Esophagus muscularis mucosa (tissue), 4 donors: ENCODE data around the gene ELOVL6. TPM values are rescaled to one million over a fixed set of nuclear protein-coding genes. Genes with fewer than 3 reads are reported as not detected.

Experiments
- DNase-seq: peaks from one replicate; pipeline ENCODE4 v3.0.0-alpha.2; 2017; ENCODE audit errors: extremely low spot score
- H3K27ac ChIP-seq, 4 donors: fragments of 200-600 bp; sonication (generic); replicated peaks in 1 of 4; 1 replicate in 3 of 4; 2 replicates in 1 of 4; pipeline ENCODE4 v1.5.1; 2016 to 2019; ENCODE audit warnings: mild to moderate bottlenecking in 1 of 4
- H3K27me3 ChIP-seq, 4 donors: fragments of 200-600 bp; sonication (generic); one replicate each; pipeline versions ENCODE4 v1.5.1 to v1.6.0; 2016 to 2019
- H3K36me3 ChIP-seq, 4 donors: fragments of 200-600 bp; sonication (generic); one replicate each; pipeline ENCODE4 v1.5.1; 2016 to 2019
- H3K4me1 ChIP-seq, 4 donors: fragments of 200-600 bp; sonication (generic); one replicate each; pipeline ENCODE4 v1.5.1; 2016 to 2019
- H3K4me3 ChIP-seq, 4 donors: fragments of 200-600 bp; sonication (generic); 1 replicate in 2 of 4; 2 replicates in 2 of 4; pipeline ENCODE4 v1.5.1; 2016 to 2019; ENCODE audit warnings: mild to moderate bottlenecking in 4 of 4, moderate library complexity in 1 of 4
- H3K9me3 ChIP-seq, 4 donors: fragments of 200-600 bp; sonication (generic); 1 replicate in 3 of 4; 2 replicates in 1 of 4; pipeline ENCODE4 v1.5.1; 2016 to 2019
- CTCF ChIP-seq, 3 experiments: fragments of 200-600 bp in 2 of 3; fragments of 450-650 bp in 1 of 3; sonication (generic) in 2 of 3; IDR thresholded peaks; one replicate each; pipeline ENCODE4 v1.5.1; 2017 to 2019; ENCODE audit warnings: antibody characterized with exemption in 3 of 3, mild to moderate bottlenecking in 2 of 3, moderate library complexity in 1 of 3
- EP300 ChIP-seq: sonication (generic); formaldehyde crosslinking; IDR thresholded peaks from one replicate; pipeline ENCODE4 v1.6.1; 2017; ENCODE audit warnings: antibody characterized with exemption
- POLR2A ChIP-seq: fragments of 450-650 bp; IDR thresholded peaks from one replicate; pipeline ENCODE4 v1.6.1; 2017; ENCODE audit warnings: antibody characterized with exemption, moderate library complexity, mild to moderate bottlenecking, low read depth
- POLR2AphosphoS5 ChIP-seq, 2 donors: sonication (generic); formaldehyde crosslinking; IDR thresholded peaks; one replicate each; pipeline ENCODE4 v1.6.1; 2017; ENCODE audit warnings: antibody characterized with exemption in 2 of 2
- WGBS: methylation state at CpG from one replicate; pipeline ENCODE4 v1.1.5; 2018; 5-methylcytosine and 5-hydroxymethylcytosine counted together
- intact Hi-C: fragments of 100-400 bp; cut with DNase I; formaldehyde crosslinking; loops from one replicate; pipeline ENCODE4 v1.15.1; 2023
- total RNA-seq, 4 donors: library from RNA; depleted of rRNA; stranded (reverse); fragments of >200 nt; gene quantifications; one replicate each; pipeline versions ENCODE4 v1.1.0 to v1.2.1, GENCODE V29; 2016

Gene ELOVL6
- total RNA-seq, 4 donors from 2014 or later: 1.7 to 3.1 (median 2.3) TPM

- H3K4me3 ChIP-seq: no peak overlapping the region
- TF ChIP-seq CTCF (IDR thresholded peaks at IDR 0.05) (no peak), EP300 (no peak)
- H3K36me3 ChIP-seq: no peaks in the 10 kb centered on the region
- H3K27ac ChIP-seq: no peak overlapping the region
- no peaks in the 10 kb centered on the region for H3K4me1 ChIP-seq
- no peaks in the 10 kb centered on the region for H3K27me3 ChIP-seq
- no peaks in the 10 kb centered on the region for H3K9me3 ChIP-seq
- WGBS: 98% methylated on average over 3 of the region's 3 CpGs
- DNase-seq: no peak
- intact Hi-C loops: no loop called here
These were observed 16.5 kb downstream of the ELOVL6 start for GRCh38 chr4:110181890-110182289.

GRCh38 chr4:110175634-110176033 lies 22.8 kb downstream of the ELOVL6 start:
- DNase-seq: no peak
- no peaks in the 10 kb centered on the region for H3K9me3 ChIP-seq
- H3K27ac ChIP-seq: no peak overlapping the region
- intact Hi-C loops: no loop called here
- no peak for TF ChIP-seq POLR2A
- no peaks in the 10 kb centered on the region for H3K27me3 ChIP-seq
- no peaks in the 10 kb centered on the region for H3K4me1 ChIP-seq
- no peak overlapping the region for H3K4me3 ChIP-seq
- H3K36me3 ChIP-seq: no peaks in the 10 kb centered on the region

- no peak for DNase-seq
- intact Hi-C loops: no loop called here
- 93% methylated on average over 1 of the region's 1 CpG for WGBS
- no peaks in the 10 kb centered on the region for H3K36me3 ChIP-seq
- H3K4me3 ChIP-seq: no peak overlapping the region
- no peaks in the 10 kb centered on the region for H3K27me3 ChIP-seq
- H3K4me1 ChIP-seq: no peaks in the 10 kb centered on the region
- no peaks in the 10 kb centered on the region for H3K9me3 ChIP-seq
- no peak overlapping the region for H3K27ac ChIP-seq
- TF ChIP-seq POLR2A: no peak
- no peak for TF ChIP-seq POLR2AphosphoS5 (IDR thresholded peaks at IDR 0.05)
- TF ChIP-seq CTCF (IDR thresholded peaks at IDR 0.05): no peak
- TF ChIP-seq EP300: no peak
These were observed 25.4 kb downstream of the ELOVL6 start for GRCh38 chr4:110172972-110173371.

GRCh38 chr4:110171971-110172370 lies 26.4 kb downstream of the ELOVL6 start:
- no peaks in the 10 kb centered on the region for H3K9me3 ChIP-seq
- intact Hi-C loops: no loop called here
- H3K36me3 ChIP-seq: no peaks in the 10 kb centered on the region
- no peaks in the 10 kb centered on the region for H3K4me1 ChIP-seq
- WGBS: 74% methylated on average over 1 of the region's 1 CpG
- TF ChIP-seq CTCF (IDR thresholded peaks at IDR 0.05) (no peak), EP300 (no peak), POLR2AphosphoS5 (IDR thresholded peaks at IDR 0.05) (no peak), POLR2A (no peak)
- H3K27me3 ChIP-seq: no peaks in the 10 kb centered on the region
- no peak overlapping the region for H3K4me3 ChIP-seq
- no peak overlapping the region for H3K27ac ChIP-seq
- DNase-seq: no peak

GRCh38 chr4:110170861-110171260 lies 27.6 kb downstream of the ELOVL6 start:
- WGBS: 100% methylated on average over 3 of the region's 3 CpGs
- Histone ChIP-seq H3K4me1 (no peaks in the 10 kb centered on the region), H3K36me3 (no peaks in the 10 kb centered on the region), H3K4me3 (no peak overlapping the region), H3K27me3 (no peaks in the 10 kb centered on the region), H3K27ac (no peak overlapping the region), H3K9me3 (no peaks in the 10 kb centered on the region)
- no peak for DNase-seq
- TF ChIP-seq POLR2A: no peak
- TF ChIP-seq POLR2AphosphoS5 (IDR thresholded peaks at IDR 0.05): no peak
- no peak for TF ChIP-seq CTCF (IDR thresholded peaks at IDR 0.05)
- no peak for TF ChIP-seq EP300
- intact Hi-C loops: no loop called here
